Peyer's patch (tissue), 4 donors: ENCODE results near the gene DTX2. TPM values are rescaled to one million over a fixed set of nuclear protein-coding genes. Genes with fewer than 3 reads are reported as not detected.
"Not testable (repeated sequence)": the region's sequence is repeated elsewhere in the genome, so short reads cannot be mapped to it uniquely, and the experiment has no call there.

ENCODE experiments used
- DNase-seq, 3 donors: peaks; one replicate each; pipeline ENCODE4 v3.0.0-alpha.2; 2017 to 2019
- H3K27ac ChIP-seq, 4 donors: fragments of 200-600 bp; sonication (generic); one replicate each; pipeline ENCODE4 v1.5.1; 2016 to 2019
- H3K27me3 ChIP-seq, 2 donors: fragments of 200-600 bp; sonication (generic); one replicate each; pipeline ENCODE4 v1.5.1; 2019
- H3K36me3 ChIP-seq, 3 donors: fragments of 200-600 bp; sonication (generic); one replicate each; pipeline ENCODE4 v1.5.1; 2016 to 2019
- H3K4me1 ChIP-seq, 4 donors: fragments of 200-600 bp; sonication (generic); one replicate each; pipeline ENCODE4 v1.5.1; 2016 to 2019
- H3K4me3 ChIP-seq, 4 donors: fragments of 200-600 bp; sonication (generic); 1 replicate in 3 of 4; 2 replicates in 1 of 4; pipeline ENCODE4 v1.5.1; 2016 to 2019; ENCODE audit warnings: mild to moderate bottlenecking in 1 of 4
- H3K9me3 ChIP-seq, 4 donors: fragments of 200-600 bp; sonication (generic); one replicate each; pipeline ENCODE4 v1.5.1; 2016 to 2019; ENCODE audit warnings: mild to moderate bottlenecking in 1 of 4
- total RNA-seq, 4 donors: library from RNA; depleted of rRNA; stranded (reverse); fragments of >200 nt; gene quantifications; one replicate each; pipeline ENCODE4 v1.1.0, GENCODE V29; 2016

The DTX2 gene
- total RNA-seq, 4 donors from 2014 or later, result 32.2 to 72.8 (median 59.2) TPM

- not testable (repeated sequence) for H3K4me3 ChIP-seq, H3K27me3 ChIP-seq, H3K27ac ChIP-seq, H3K9me3 ChIP-seq, H3K4me1 ChIP-seq
- peaks cover 0 to 13% (median 0%) of the 10 kb centered on the region in 3 donors for H3K36me3 ChIP-seq
- DNase-seq, result peak in 1 of 3 donors; percentile 64
Measured at GRCh38 chr7:76486618-76487017, 25.1 kb downstream of the DTX2 start.

DNA sequence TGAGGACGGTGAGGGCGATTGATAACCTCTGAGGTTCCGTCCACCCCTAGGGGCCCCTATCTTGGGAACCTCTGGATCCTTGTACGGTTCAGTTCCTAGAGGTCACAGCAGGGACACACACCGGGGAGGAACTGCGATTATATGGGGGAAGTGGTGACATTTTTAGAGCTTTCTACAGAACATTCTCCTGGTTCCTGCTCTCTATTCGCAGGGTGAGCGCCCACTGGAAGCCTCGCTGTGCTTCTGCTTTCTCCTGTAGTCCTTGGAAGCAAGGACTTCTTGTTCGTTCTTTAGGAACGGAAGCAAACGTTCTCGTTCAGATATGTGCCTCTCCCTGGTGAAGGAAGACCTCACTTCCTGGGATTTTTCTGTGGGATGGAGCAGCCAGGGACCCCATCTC lies 26.5 kb downstream of the DTX2 start:
- not testable (repeated sequence) for H3K27ac ChIP-seq, H3K36me3 ChIP-seq, DNase-seq, H3K4me1 ChIP-seq, H3K4me3 ChIP-seq, H3K27me3 ChIP-seq, H3K9me3 ChIP-seq

- not testable (repeated sequence) for DNase-seq, H3K4me1 ChIP-seq, H3K27me3 ChIP-seq, H3K9me3 ChIP-seq, H3K27ac ChIP-seq, H3K36me3 ChIP-seq, H3K4me3 ChIP-seq
Measured at GRCh38 chr7:76492139-76492538, 30.6 kb downstream of the DTX2 start.

GRCh38 chr7:76495717-76496116 lies 34.2 kb downstream of the DTX2 start:
- not testable (repeated sequence) for H3K9me3 ChIP-seq, H3K4me3 ChIP-seq, DNase-seq, H3K27me3 ChIP-seq, H3K36me3 ChIP-seq, H3K27ac ChIP-seq, H3K4me1 ChIP-seq

DNA sequence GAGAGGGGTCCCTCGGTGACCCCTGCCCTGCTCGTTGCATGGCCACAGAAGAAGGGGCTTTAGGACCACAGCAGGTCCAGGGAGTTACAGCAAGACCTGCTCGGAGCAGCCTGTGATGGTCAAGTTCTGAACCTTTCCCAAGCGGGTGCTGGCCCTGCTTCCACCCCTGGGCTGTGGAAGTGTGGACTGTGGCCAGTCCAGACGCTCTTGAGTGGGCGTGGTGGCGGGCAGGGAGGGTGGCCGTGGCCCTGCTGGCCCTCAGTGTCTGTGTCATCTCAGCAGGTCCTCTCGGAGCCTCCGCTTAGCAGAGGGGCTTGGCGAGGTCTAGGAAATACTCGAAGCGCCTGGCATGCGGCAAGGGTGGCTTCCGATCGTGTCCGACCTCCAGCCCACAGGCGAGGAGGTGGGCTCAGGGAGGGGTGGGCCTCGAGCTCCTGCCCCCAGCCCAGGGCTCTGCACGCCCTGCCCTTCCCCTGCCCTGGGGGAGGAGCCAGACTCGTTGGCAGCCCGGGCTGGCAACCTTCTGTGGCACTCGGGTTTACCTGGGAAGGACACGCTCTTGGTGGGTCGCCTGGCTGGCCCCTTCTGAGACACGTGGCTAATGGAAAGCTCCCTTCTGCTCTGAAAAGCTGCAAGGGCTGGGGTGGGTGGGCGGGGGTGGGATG lies 36.5 kb downstream of the DTX2 start:
- H3K27ac ChIP-seq, H3K9me3 ChIP-seq: not testable (repeated sequence)

DNA sequence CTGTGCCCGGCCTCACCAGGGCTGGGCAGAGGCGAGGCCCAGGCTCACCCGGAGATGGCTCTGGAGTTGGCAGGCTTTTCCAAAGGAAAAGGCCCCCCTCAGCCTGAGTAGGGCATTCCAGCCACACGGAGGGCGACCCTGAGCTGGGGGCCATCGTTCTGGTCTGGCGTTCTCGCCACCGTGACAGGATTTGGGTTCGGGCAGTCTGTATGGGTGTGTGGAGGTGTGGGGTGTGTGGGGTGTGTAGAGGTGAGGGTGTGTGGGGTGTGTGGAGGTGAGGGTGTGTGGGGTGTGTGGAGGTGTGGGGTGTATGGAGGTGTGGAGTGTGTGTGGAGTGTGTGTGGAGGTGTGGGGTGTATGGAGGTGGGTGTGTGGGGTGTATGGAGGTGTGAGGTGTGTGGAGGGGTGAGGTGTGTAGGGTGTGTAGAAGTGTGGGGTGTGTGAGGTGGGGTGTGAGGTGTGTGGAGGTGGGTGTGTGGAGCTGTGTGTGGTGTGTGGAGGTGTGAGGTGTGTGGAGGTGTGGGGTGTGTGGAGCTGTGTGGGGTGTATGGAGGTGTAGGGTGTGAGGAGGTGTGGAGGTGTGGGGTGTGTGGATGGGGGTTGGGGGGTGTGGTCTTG lies 37.2 kb downstream of the DTX2 start:
- not testable (repeated sequence) for H3K4me1 ChIP-seq, H3K27me3 ChIP-seq, H3K36me3 ChIP-seq, H3K27ac ChIP-seq, H3K9me3 ChIP-seq, DNase-seq, H3K4me3 ChIP-seq

More for the DNA sequence above, 36.5 kb downstream of the DTX2 start:
- not testable (repeated sequence) for H3K4me1 ChIP-seq, H3K36me3 ChIP-seq, H3K27me3 ChIP-seq, H3K4me3 ChIP-seq, DNase-seq

DNA sequence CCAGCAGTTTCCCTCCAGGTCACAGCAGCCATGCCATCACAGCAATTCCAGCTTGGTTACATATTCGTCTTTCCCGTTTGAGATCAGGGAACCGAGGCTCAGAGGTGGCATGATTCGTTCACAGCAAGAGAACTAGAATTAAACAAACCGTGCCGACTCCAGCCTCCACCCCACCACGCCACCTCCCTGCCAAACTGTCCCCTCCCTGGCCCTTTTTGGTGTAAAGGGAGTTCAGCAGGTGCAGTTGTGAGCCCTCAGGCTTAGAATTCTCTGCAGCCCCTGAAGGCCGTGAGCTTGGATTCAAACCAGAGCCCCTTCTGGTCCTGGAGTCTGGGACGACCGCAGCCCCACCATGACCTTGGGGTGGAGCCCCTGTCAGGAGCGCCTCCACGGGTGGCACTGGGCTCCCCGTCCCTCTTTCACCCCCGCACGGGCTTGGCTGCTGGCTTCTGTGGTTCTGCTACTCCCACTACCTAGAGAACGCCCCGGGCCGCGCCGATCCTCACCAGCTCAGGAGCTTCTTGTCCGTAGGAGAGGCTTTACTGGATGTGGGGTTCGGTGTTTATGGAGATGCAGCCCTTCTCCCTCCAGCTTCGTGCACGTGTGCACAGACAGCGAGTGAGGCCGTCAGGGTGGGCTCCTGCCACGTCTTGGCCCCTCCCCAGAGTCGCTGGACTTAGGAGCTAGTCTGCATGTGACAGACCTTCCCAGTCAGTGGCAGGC lies 37.9 kb downstream of the DTX2 start:
- H3K4me1 ChIP-seq, H3K27me3 ChIP-seq, H3K27ac ChIP-seq, H3K9me3 ChIP-seq, H3K4me3 ChIP-seq, DNase-seq, H3K36me3 ChIP-seq: not testable (repeated sequence)

DNA sequence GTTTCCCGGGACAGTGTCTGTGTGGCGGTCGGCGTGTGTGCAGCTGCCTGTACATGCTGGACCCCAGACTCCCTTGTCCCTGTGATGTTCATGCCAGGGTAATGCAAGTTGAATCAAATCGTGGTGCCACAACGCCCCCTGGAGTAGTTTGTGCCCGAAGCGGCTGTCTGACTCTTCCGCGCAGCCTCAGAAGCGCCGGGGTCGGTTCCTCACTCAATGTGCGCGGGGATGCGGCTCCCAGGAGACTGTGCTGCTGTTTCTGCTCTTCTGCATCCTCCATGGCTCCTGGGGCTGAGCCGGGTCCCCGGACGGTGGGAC lies 38.4 kb downstream of the DTX2 start:
- H3K27me3 ChIP-seq, H3K4me1 ChIP-seq, H3K4me3 ChIP-seq, H3K9me3 ChIP-seq, H3K27ac ChIP-seq, DNase-seq: not testable (repeated sequence)
- H3K36me3 ChIP-seq, result peaks cover 0 to 11% (median 0%) of the 10 kb centered on the region in 3 donors

GRCh38 chr7:76502224-76502623 lies 40.7 kb downstream of the DTX2 start:
- H3K36me3 ChIP-seq, result peaks cover 0 to 25% (median 0%) of the 10 kb centered on the region in 3 donors
- not testable (repeated sequence) for H3K9me3 ChIP-seq, H3K4me1 ChIP-seq, H3K27me3 ChIP-seq, DNase-seq, H3K27ac ChIP-seq, H3K4me3 ChIP-seq

DNA sequence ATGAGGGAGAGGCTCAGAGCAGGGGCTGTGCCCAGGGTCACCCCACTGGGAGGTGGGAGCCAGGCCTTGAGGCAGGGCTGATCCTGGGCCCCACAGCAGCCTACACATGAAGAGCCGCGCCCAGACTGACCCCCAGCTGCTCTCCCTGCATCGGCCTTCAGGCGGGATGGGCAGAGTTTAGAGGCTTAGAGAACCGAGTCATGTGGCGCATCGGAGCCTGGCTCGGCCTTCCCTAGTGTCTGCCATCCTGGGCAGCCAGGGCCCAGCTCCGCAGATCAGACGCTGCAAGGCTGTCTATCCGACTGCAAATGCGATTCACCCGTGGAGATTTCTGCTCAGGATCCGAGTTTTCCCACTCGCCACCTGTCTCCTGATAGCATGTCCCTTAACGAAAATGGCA lies 41.3 kb downstream of the DTX2 start:
- H3K27ac ChIP-seq, H3K4me3 ChIP-seq, H3K9me3 ChIP-seq, H3K4me1 ChIP-seq, DNase-seq, H3K27me3 ChIP-seq: not testable (repeated sequence)
- H3K36me3 ChIP-seq, result peaks cover 0 to 25% (median 0%) of the 10 kb centered on the region in 3 donors

DNA sequence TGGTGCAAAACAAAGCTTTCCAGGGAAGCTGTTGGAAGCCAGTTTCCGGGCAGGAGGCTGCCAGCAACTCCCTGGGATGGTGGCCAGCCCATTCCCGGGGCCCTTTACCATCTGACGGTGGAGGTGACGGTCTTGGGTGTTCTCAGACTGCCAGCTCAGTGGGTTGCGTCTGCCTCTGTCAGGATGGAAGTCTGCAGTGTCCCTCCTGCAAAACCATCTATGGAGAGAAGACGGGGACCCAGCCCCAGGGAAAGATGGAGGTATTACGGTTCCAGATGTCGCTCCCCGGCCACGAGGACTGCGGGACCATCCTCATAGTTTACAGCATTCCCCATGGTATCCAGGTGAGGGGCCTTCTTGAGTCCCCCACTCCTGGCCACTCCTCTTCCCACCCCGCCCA lies 41.7 kb downstream of the DTX2 start:
- not testable (repeated sequence) for H3K4me1 ChIP-seq, H3K27me3 ChIP-seq, H3K27ac ChIP-seq, H3K4me3 ChIP-seq, H3K9me3 ChIP-seq, DNase-seq
- peaks cover 0 to 25% (median 0%) of the 10 kb centered on the region in 3 donors for H3K36me3 ChIP-seq

- H3K9me3 ChIP-seq, DNase-seq, H3K4me3 ChIP-seq, H3K27me3 ChIP-seq, H3K27ac ChIP-seq, H3K4me1 ChIP-seq: not testable (repeated sequence)
- H3K36me3 ChIP-seq, result peaks cover 0 to 25% (median 0%) of the 10 kb centered on the region in 3 donors
Measured at GRCh38 chr7:76504351-76505167, 43.0 kb downstream of the DTX2 start.
